Measurements from ENCODE around the gene SPATA17.
"Not testable (repeated sequence)": the region's sequence is repeated elsewhere in the genome, so short reads cannot be mapped to it uniquely, and the experiment has no call there.

The SPATA17 gene

GRCh38 chr1:217674028-217674729 is 43.0 kb downstream of the SPATA17 start:
- DNase-seq (ENCODE audit: low spot score) = no peak

DNA sequence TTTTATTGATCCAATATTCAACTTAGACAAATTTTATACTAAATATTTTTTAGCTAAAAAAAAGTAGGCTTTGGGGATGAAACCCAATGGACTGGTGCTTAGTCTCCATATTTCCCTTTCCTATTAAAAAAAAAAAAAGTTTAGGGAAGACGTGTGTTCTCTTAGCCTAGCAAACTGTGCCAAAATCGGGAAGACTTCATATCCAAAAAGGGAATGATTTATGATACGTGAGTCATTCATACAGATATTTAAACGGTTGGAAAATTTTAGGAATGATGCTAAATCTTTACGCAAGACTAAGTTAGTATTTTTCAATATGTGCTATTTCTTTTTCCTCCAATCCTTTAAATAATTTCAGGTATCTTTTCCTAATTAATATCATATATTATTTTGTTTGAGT is 50.7 kb downstream of the SPATA17 start:
- DNase-seq (ENCODE audit: low spot score) = no peak

DNA sequence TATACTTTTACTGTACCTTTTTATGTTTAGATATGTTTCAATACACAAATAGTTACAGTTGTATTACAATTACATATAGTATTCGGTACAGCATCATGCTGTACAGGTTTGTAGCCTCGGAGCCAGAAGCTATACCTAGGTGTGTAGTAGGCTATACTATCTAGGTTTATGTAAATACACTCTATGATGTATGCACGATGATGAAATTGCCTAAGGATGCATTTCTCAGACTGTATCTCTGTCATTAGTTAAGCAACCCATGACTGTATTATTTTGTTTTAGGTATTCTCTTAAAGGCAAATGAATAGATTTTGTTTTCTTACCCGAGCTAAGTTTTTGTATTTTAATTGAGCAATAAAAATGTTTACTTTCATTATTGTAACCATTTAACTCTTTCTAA is 56.4 kb downstream of the SPATA17 start:
- no peak for DNase-seq (ENCODE audit: low spot score)

DNA sequence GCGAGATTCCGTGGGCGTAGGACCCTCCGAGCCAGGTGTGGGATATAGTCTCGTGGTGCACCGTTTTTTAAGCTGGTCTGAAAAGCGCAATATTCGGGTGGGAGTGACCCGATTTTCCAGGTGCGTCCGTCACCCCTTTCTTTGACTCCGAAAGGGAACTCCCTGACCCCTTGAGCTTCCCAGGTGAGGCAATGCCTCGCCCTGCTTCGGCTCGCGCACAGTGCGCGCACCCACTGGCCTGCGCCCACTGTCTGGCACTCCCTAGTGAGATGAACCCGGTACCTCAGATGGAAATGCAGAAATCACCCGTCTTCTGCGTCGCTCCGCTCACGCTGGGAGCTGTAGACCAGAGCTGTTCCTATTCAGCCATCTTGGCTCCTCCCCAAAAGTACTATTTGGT is 65.0 kb downstream of the SPATA17 start:
- not testable (repeated sequence) for DNase-seq (ENCODE audit: low spot score)

GRCh38 chr1:217703326-217703725 is 72.2 kb downstream of the SPATA17 start:
- no peak for DNase-seq (ENCODE audit: low spot score)

GRCh38 chr1:217712925-217713597 is 81.9 kb downstream of the SPATA17 start:
- peak; percentile 7 for DNase-seq (ENCODE audit: low spot score)

DNA sequence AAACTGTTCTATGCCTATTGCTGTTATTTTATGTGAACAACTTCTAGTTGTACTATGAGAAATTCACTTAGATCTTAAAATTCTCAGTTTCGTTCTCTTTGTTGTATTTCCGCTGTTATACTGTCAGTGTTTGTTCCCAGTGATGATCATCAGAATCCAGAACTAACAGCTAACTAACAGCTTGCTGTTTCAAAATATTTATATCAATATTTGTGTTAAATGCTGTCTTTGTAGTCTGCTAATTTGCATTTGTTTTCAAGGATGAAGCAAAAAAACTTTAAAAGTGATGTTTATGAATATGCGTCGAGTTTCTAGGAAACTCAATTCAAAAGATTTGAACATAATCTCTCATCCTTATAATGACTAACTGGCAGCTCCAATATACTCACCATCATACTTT is 84.5 kb downstream of the SPATA17 start:
- DNase-seq (ENCODE audit: low spot score) = no peak

DNA sequence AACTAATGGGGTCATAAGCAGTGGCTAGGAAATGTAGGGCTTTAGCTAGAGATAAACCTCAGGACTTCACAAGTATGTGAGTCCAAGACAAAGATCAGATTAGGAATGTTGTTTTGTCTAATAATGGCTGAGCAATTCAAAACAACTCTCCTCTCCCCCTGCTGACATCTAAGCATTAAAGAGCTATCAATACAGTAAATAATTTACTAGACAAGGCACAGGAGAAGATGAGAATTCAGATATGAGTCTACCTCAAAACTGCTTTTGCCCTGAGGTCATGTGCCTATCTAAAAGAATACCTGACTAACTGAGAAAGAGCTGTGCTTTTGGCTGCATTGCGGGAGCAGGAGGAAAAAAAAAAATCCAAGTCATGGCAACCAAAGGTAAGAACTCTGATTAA is 86.8 kb downstream of the SPATA17 start:
- DNase-seq (ENCODE audit: low spot score) = no peak

DNA sequence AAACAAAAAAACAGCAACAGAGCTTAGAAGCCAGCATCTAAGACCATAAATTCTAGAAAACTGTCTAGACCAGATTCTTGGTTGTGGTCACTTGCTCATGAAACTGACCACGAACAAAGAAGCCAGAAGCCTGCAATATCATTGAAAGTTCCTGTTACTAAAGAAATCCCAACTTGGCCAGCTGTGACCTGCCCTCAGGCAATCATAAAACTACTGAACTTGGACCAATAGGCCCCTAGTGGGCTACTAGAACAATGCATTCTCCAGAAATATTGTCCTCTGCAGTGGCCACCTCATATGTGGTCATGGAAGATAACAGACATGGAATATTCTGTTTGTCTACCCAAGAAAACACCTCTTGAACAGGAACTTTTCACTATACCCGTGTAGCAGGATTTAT is 87.7 kb downstream of the SPATA17 start:
- no peak for DNase-seq (ENCODE audit: low spot score)

DNA sequence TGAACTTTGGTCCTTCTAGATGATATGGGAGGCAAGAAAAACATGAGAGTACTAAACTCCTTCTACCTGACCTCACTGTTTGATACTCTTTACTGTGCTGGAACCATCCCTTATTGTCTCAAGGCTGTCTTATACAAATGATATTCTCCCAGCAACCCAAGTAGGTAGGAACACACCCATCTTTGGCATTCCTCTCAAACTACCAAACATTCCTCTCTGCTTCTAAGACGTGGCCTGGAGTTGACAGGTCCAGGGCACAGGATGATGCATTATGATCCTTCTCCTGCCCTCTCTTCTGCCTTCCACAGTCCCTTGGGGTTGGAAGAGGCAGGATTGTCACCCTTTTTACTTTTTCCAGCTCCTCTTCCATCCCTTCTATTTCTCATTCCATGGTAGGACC is 90.5 kb downstream of the SPATA17 start:
- DNase-seq (ENCODE audit: low spot score) = no peak

DNA sequence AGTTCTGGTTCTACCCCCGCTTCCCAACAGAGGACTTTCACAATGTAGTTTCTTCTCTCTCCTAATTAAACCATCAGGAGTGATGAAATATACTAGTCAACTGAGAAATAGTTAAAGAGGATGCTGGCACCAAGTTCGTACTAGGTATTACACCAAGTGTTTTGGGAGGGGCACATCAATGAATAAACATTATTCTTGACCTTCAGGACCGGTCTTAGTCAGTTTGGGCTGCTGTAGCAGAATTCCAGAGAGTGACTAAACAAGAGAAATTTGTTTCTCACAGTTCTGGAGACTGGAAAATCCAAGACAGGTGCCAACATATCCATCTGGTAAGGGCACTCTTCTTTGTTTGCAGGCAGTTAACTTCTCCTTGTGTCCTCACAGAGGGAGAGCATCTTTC is 103.8 kb downstream of the SPATA17 start:
- DNase-seq (ENCODE audit: low spot score) = no peak

- DNase-seq (ENCODE audit: low spot score) = peak; percentile 6
Measured at GRCh38 chr1:217747156-217747769, 116.1 kb downstream of the SPATA17 start.

- DNase-seq (ENCODE audit: low spot score) = no peak
Measured at GRCh38 chr1:217769768-217770167, 138.6 kb downstream of the SPATA17 start.

DNA sequence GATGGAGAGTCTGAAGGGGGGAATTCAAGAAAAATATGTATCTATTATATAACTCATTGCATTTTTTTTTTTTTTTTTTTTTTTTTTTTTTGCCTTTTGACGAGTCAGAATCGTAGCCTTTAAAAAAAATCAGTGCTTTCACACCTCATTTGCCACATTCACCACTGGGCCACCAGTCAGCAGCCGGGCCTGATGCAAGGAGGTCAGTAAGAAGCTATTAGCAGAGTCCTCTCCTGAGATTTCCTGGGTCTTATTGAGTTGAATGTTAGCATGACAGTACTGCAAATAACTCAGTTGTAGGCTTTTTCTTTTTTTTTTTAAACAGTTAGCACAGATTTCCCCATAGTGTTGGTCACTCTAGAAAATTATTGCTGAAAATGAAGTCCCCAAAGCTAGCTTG is 139.8 kb downstream of the SPATA17 start:
- DNase-seq (ENCODE audit: low spot score) = no peak

DNA sequence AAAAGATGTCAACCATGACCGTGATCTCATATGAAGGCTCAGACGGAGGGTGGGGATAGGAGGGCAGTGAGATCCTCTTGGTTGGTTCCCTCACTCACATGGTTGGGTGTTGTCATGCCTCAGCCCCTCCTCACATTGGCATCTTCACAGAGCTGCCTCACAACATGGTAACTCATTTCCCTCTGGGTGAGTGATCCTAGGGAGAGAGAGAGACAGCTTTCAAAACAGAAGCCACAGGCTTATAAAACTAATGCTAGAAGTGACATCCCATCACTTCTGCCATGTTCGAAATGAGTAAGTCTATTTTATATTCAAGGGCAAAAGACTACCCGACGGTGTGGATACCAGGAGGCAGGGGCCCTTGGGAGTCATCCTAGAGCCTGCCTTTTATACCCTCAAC is 145.5 kb downstream of the SPATA17 start:
- DNase-seq (ENCODE audit: low spot score) = no peak

DNA sequence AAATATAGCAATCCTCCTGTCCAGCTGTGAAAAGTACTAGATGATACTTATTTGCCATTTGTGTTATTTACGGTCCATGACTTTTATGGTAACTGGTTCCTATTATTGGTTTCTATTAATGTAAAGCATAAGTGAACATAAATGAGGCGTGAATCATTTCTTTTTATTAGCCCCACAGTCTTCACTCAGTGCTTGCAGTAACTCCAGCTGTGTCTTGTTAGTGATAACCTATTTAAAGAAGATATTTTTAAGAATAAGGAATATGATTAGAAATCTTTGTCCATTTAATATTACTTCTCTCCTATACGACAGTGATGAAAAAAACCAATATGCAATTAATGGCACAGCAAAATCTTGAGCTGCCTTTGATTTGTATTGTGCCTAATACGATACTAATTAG is 149.9 kb downstream of the SPATA17 start:
- DNase-seq (ENCODE audit: low spot score) = no peak

- no peak for DNase-seq (ENCODE audit: low spot score)
Measured at GRCh38 chr1:217791091-217791490, 159.9 kb downstream of the SPATA17 start.

- no peak for DNase-seq (ENCODE audit: low spot score)
Measured at GRCh38 chr1:217805792-217806191, 174.6 kb downstream of the SPATA17 start.

DNA sequence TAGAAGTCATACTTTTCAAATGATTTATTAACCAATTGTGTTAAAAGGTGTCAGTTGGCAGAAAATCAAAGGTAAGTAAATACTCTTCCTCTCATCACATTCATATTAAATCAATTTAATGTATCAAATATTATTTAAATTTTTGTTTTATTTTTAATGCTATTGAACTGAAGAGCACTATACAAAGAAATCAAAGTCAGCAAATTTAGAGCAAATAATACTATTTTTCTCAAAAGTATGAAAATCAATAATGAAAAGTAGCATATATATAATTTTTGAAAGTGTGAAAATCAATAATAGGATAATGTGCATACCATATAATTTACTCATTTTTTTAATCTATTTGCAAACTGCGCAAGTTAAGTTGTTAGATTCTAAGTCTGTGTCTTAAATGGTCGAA is 181.0 kb downstream of the SPATA17 start:
- no peak for DNase-seq (ENCODE audit: low spot score)

- no peak for DNase-seq (ENCODE audit: low spot score)
Measured at GRCh38 chr1:217813031-217813430, 181.9 kb downstream of the SPATA17 start.

GRCh38 chr1:217837691-217838090 is 206.5 kb downstream of the SPATA17 start:
- no peak for DNase-seq (ENCODE audit: low spot score)

DNA sequence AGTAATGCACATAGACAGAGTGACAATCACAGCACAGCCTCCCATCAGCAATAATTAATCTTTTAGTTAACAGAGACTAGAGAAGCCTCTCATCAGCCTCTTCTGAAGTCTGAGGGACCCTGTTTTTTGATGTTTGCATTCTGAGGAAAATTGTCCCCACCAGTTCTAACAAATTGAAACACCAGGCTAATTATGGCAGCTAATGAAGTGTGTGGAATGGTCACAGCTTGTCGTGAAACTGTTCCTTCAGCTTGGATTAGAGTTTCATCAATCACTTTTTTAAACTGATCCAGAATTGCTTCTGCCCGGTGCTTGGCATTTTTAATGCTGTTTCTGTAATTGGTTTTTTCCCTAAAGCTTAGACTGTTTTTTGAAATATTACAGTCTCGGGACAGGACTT is 208.0 kb downstream of the SPATA17 start:
- DNase-seq (ENCODE audit: low spot score) = no peak

- no peak for DNase-seq (ENCODE audit: low spot score)
Measured at GRCh38 chr1:217846733-217847132, 215.6 kb downstream of the SPATA17 start.

DNA sequence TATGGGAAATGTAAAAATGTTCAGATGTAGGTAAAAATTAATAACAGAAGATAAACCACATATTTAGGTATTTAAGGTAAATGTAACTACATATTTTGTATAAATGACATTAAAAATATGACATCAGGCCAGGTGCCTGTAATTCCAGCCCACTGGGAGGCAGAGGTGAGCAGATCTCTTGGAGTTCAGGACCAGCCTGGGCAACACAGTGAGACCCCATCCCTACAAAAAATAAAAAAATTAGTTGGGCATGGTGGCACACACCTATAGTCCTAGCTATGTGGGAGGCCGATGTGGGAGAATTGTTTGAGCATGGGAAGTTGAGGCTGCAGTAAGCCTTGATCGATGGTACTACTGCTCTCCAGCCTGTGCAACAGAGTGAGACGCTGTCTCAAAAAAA is 216.5 kb downstream of the SPATA17 start:
- no peak for DNase-seq (ENCODE audit: low spot score)

Measured in AG08396 (cell line).